Prostate gland (tissue), 2 donors: Measurements from ENCODE around the gene RBM39. TPM values are rescaled to one million over a fixed set of nuclear protein-coding genes. Genes with fewer than 3 reads are reported as not detected.

Experiments
- DNase-seq: peaks from one replicate; pipeline ENCODE4 v3.0.0-alpha.2; 2019; ENCODE audit warnings: low spot score
- H3K27ac ChIP-seq, 2 donors: fragments of 200-600 bp; sonication (generic); 2 replicates each; pipeline ENCODE4 v1.5.1; 2017 to 2019
- H3K27me3 ChIP-seq: fragments of 200-600 bp; sonication (generic); replicated peaks from 2 replicates; pipeline ENCODE4 v1.5.1; 2019; ENCODE audit not compliant: insufficient read depth
- H3K36me3 ChIP-seq, 2 donors: fragments of 200-600 bp; sonication (generic); 1 replicate in 1 of 2; 2 replicates in 1 of 2; pipeline versions ENCODE4 v1.5.1 to v1.8.1; 2017 to 2019
- H3K4me1 ChIP-seq: fragments of 200-600 bp; sonication (generic); replicated peaks from 2 replicates; pipeline ENCODE4 v1.5.1; 2019
- H3K4me3 ChIP-seq, 2 donors: fragments of 200-600 bp; sonication (generic); 2 replicates each; pipeline ENCODE4 v1.5.1; 2017 to 2019
- H3K9me3 ChIP-seq: fragments of 200-600 bp; sonication (generic); 2 replicates; pipeline ENCODE4 v1.5.1; 2017
- CTCF ChIP-seq, 4 experiments: fragments of 200-600 bp in 2 of 4; fragments of 450-650 bp in 2 of 4; sonication (generic) in 2 of 4; IDR thresholded peaks; 1 replicate in 3 of 4; 2 replicates in 1 of 4; pipeline ENCODE4 v1.5.1; 2016 to 2019; ENCODE audit warnings: antibody characterized with exemption in 4 of 4, mild to moderate bottlenecking in 2 of 4, moderate library complexity in 2 of 4
- POLR2A ChIP-seq: fragments of 450-650 bp; IDR thresholded peaks from one replicate; pipeline ENCODE4 v1.6.1; 2016; ENCODE audit warnings: antibody characterized with exemption, mild to moderate bottlenecking
- POLR2AphosphoS5 ChIP-seq: sonication (generic); formaldehyde crosslinking; IDR thresholded peaks from one replicate; pipeline ENCODE4 v1.6.1; 2017; ENCODE audit warnings: antibody characterized with exemption
- WGBS: methylation state at CpG from one replicate; pipeline ENCODE4 v1.1.5; 2018; 5-methylcytosine and 5-hydroxymethylcytosine counted together
- intact Hi-C: fragments of 100-400 bp; cut with DNase I; formaldehyde crosslinking; loops from one replicate; pipeline ENCODE4 v1.14.2; 2022
- total RNA-seq, 2 donors: library from RNA; depleted of rRNA; stranded (reverse); fragments of >200 nt; gene quantifications; one replicate each; pipeline ENCODE4 v1.1.0, GENCODE V29; 2016

RBM39 gene
- total RNA-seq, 2 donors from 2014 or later = 228 to 235 TPM

GRCh38 chr20:35680452-35681183 lies 61.4 kb downstream of the RBM39 start:
- H3K4me1 ChIP-seq = no peaks in the 10 kb centered on the region
- H3K27ac ChIP-seq = no peak overlapping the region
- 75% methylated on average over 4 of the region's 4 CpGs for WGBS
- H3K4me3 ChIP-seq = no peak overlapping the region
- H3K36me3 ChIP-seq = no peaks in the 10 kb centered on the region
- H3K27me3 ChIP-seq = no peaks in the 10 kb centered on the region
- no peak for DNase-seq
- no peaks in the 10 kb centered on the region for H3K9me3 ChIP-seq
- intact Hi-C loops = no loop called here
- no peak for TF ChIP-seq POLR2A
- TF ChIP-seq CTCF (IDR thresholded peaks at IDR 0.05) = no peak
- TF ChIP-seq POLR2AphosphoS5 = no peak

GRCh38 chr20:35674921-35675320 lies 67.1 kb downstream of the RBM39 start:
- 92% methylated on average over 8 of the region's 8 CpGs for WGBS
- Histone ChIP-seq H3K4me3 (no peak overlapping the region), H3K27me3 (no peaks in the 10 kb centered on the region), H3K27ac (no peak overlapping the region), H3K4me1 (no peaks in the 10 kb centered on the region), H3K9me3 (no peaks in the 10 kb centered on the region), H3K36me3 (peaks cover 0 to 11% of the 10 kb centered on the region in 2 donors)
- intact Hi-C loops = no loop called here
- TF ChIP-seq POLR2AphosphoS5 (no peak), CTCF (IDR thresholded peaks at IDR 0.05) (no peak), POLR2A (no peak)
- no peak for DNase-seq

DNA sequence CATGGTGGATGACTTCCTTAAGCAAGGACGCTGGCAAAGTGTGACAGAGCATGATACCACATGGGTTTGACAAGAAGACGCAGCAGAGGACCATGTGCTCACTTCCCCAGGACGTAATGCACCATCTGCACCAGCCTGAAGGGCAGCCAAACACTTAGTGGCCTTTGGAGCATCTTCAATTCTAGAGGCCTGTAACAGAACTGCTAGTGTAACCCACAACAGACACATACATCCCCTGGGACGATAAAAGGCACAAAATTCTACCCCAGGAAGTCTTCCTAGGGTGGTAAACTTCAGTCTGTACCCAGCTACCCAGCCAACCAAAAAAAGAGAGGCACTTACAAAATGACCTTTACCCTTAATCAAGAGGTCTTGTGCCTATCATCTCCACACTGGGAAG lies 68.2 kb downstream of the RBM39 start:
- Histone ChIP-seq H3K4me3 (no peak overlapping the region), H3K27me3 (no peaks in the 10 kb centered on the region), H3K4me1 (no peaks in the 10 kb centered on the region), H3K36me3 (peaks cover 3 to 18% of the 10 kb centered on the region in 2 donors), H3K9me3 (no peaks in the 10 kb centered on the region), H3K27ac (no peak overlapping the region)
- DNase-seq = no peak
- 92% methylated on average over 4 of the region's 4 CpGs for WGBS
- intact Hi-C loops = no loop called here
- no peak for TF ChIP-seq POLR2AphosphoS5
- no peak for TF ChIP-seq CTCF (IDR thresholded peaks at IDR 0.05)
- TF ChIP-seq POLR2A = no peak

GRCh38 chr20:35669681-35670080 lies 72.4 kb downstream of the RBM39 start:
- DNase-seq = no peak
- H3K4me1 ChIP-seq = no peaks in the 10 kb centered on the region
- no peaks in the 10 kb centered on the region for H3K9me3 ChIP-seq
- 91% methylated on average over 1 of the region's 1 CpG for WGBS
- peaks cover 3 to 18% of the 10 kb centered on the region in 2 donors for H3K36me3 ChIP-seq
- TF ChIP-seq POLR2A (no peak), CTCF (IDR thresholded peaks at IDR 0.05) (no peak), POLR2AphosphoS5 (no peak)
- H3K4me3 ChIP-seq = no peak overlapping the region
- H3K27me3 ChIP-seq = no peaks in the 10 kb centered on the region
- no peak overlapping the region for H3K27ac ChIP-seq
- intact Hi-C loops = no loop called here

DNA sequence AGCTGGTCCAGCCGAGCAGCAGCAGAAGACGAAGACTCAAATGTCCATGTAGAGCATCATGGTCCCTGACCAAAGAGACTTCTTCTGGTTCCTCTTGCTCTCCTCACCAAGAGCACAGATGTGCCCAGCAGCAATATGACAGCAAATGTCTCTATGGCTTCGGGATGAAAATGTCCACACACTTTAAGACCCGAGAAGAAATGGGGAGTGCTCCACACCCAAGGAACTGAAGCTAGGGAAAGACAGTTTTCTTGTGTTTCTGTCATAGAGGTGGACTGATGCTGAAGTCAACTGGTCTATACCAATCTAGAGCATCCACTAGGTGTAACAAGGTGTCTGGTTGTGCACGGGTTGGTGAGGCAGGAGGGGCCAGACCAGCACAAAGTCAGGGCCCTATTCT lies 72.8 kb downstream of the RBM39 start:
- Histone ChIP-seq H3K27ac (no peak overlapping the region), H3K27me3 (no peaks in the 10 kb centered on the region), H3K9me3 (no peaks in the 10 kb centered on the region), H3K4me3 (no peak overlapping the region), H3K4me1 (no peaks in the 10 kb centered on the region), H3K36me3 (peaks cover 3 to 16% of the 10 kb centered on the region in 2 donors)
- DNase-seq = no peak
- 96% methylated on average over 5 of the region's 5 CpGs for WGBS
- TF ChIP-seq POLR2A (no peak), CTCF (IDR thresholded peaks at IDR 0.05) (no peak), POLR2AphosphoS5 (no peak)
- intact Hi-C loops = no loop called here
